A673 (cell line): ENCODE measurements around the gene HYCC2. TPM values are rescaled to one million over a fixed set of nuclear protein-coding genes. Genes with fewer than 3 reads are reported as not detected.

Experiments used
- BruUV-seq: library from RNA; stranded (reverse); fragments of 400-500 nt; replicated peaks from 2 replicates; lab custom pipeline; 2021; lab: Mats Ljungman, UMichigan
- CTCF ChIA-PET: fragments of 300-600 bp; sonication (Branson Sonifier 250); formaldehyde crosslinking; loops from one replicate; lab custom pipeline; 2022; ENCODE audit warnings: antibody characterized with exemption; lab: Charles Lee
- POLR2A ChIA-PET: fragments of 300-600 bp; sonication (Branson Sonifier 250); formaldehyde crosslinking; loops from one replicate; lab custom pipeline; 2022; ENCODE audit warnings: antibody characterized with exemption; ENCODE audit not compliant: low non-redundant PET; lab: Charles Lee
- DNase-seq: peaks from one replicate; pipeline ENCODE4 v3.0.0-alpha.2; 2015; ENCODE audit warnings: low spot score
- H3K27ac ChIP-seq: fragments of 200-600 bp; sonication (generic); 2 replicates; pipeline ENCODE4 v1.5.1; 2016; ENCODE audit warnings: mixed run types, low read depth, mild to moderate bottlenecking, mixed read lengths, antibody characterized with exemption, low read length; ENCODE audit not compliant: poor library complexity, severe bottlenecking
- H3K27me3 ChIP-seq: fragments of 200-600 bp; sonication (generic); replicated peaks from 2 replicates; pipeline ENCODE4 v1.6.1; 2017; ENCODE audit warnings: mixed run types, low read depth, mild to moderate bottlenecking, mixed read lengths, antibody characterized with exemption, low read length; ENCODE audit not compliant: insufficient read depth, poor library complexity
- H3K36me3 ChIP-seq: fragments of 200-600 bp; sonication (generic); 2 replicates; pipeline ENCODE4 v1.6.1; 2016; ENCODE audit warnings: mixed run types, mild to moderate bottlenecking, mixed read lengths, antibody characterized with exemption, low read length; ENCODE audit not compliant: insufficient read depth, poor library complexity, severe bottlenecking
- H3K4me1 ChIP-seq: fragments of 200-600 bp; sonication (generic); 2 replicates; pipeline ENCODE4 v1.6.1; 2017; ENCODE audit warnings: mixed run types, mild to moderate bottlenecking, mixed read lengths, antibody characterized with exemption, low read length; ENCODE audit not compliant: insufficient read depth, poor library complexity, severe bottlenecking
- H3K4me3 ChIP-seq: fragments of 200-600 bp; sonication (generic); 2 replicates; pipeline ENCODE4 v1.5.1; 2016; ENCODE audit warnings: low read depth, mixed run types, mild to moderate bottlenecking, mixed read lengths, low read length; ENCODE audit not compliant: poor library complexity, severe bottlenecking
- H3K9me3 ChIP-seq: fragments of 200-600 bp; sonication (generic); 2 replicates; pipeline ENCODE4 v1.6.1; 2016; ENCODE audit warnings: mixed run types, low read depth, mild to moderate bottlenecking, mixed read lengths, antibody characterized with exemption, low read length; ENCODE audit not compliant: poor library complexity, severe bottlenecking
- CTCF ChIP-seq: fragments of 300-800, 200-600 bp; sonication (generic); conservative IDR thresholded peaks from 2 replicates; pipeline ENCODE4 v1.5.1; 2017; ENCODE audit warnings: low read depth, mild to moderate bottlenecking, antibody characterized with exemption, low read length, moderate library complexity, mixed read lengths
- EZH2 ChIP-seq: fragments of 200-600 bp; sonication (generic); IDR thresholded peaks from 2 replicates; pipeline ENCODE4 v1.6.1; 2017; ENCODE audit warnings: borderline replicate concordance, low read depth, mild to moderate bottlenecking, mixed read lengths, antibody characterized with exemption, low read length; ENCODE audit not compliant: poor library complexity, severe bottlenecking
- intact Hi-C: fragments of 100-400 bp; cut with micrococcal nuclease; formaldehyde crosslinking; loops from one replicate; pipeline ENCODE4 v1.10.0; 2022; ENCODE audit not compliant: unreplicated experiment
- total RNA-seq: library from RNA; stranded (reverse); gene quantifications from 2 replicates; pipeline ENCODE4 v1.2.3, GENCODE V29; 2021

Gene HYCC2
- total RNA-seq, 1 experiment from 2014 or later: 18.4 TPM

- Histone ChIP-seq H3K9me3 (no peaks in the 10 kb centered on the region), H3K36me3 (no peaks in the 10 kb centered on the region), H3K4me3 (no peak overlapping the region), H3K27ac (no peak overlapping the region), H3K4me1 (no peaks in the 10 kb centered on the region), H3K27me3 (no peaks in the 10 kb centered on the region)
- TF ChIP-seq CTCF (no peak), EZH2 (no peak)
- intact Hi-C loops: no loop called here
- ChIA-PET POLR2A (no interaction called here), CTCF (no interaction called here)
- BruUV-seq: no TSS peak
- DNase-seq: no peak
Measured at GRCh38 chr2:201108341-201108740, 36.9 kb upstream of the HYCC2 start.

GRCh38 chr2:201107624-201108023, 36.2 kb upstream of the HYCC2 start:
- H3K9me3 ChIP-seq: no peaks in the 10 kb centered on the region
- DNase-seq: no peak
- ChIA-PET POLR2A (no interaction called here), CTCF (no interaction called here)
- TF ChIP-seq EZH2: no peak
- TF ChIP-seq CTCF: no peak
- H3K27me3 ChIP-seq: no peaks in the 10 kb centered on the region
- H3K4me3 ChIP-seq: no peak overlapping the region
- no TSS peak for BruUV-seq
- no peaks in the 10 kb centered on the region for H3K4me1 ChIP-seq
- no peak overlapping the region for H3K27ac ChIP-seq
- intact Hi-C loops: no loop called here
- no peaks in the 10 kb centered on the region for H3K36me3 ChIP-seq

GRCh38 chr2:201105759-201106158, 34.3 kb upstream of the HYCC2 start:
- no peak overlapping the region for H3K27ac ChIP-seq
- ChIA-PET POLR2A (no interaction called here), CTCF (no interaction called here)
- no peak for DNase-seq
- no peak for TF ChIP-seq EZH2
- no peaks in the 10 kb centered on the region for H3K36me3 ChIP-seq
- H3K27me3 ChIP-seq: no peaks in the 10 kb centered on the region
- intact Hi-C loops: no loop called here
- no TSS peak for BruUV-seq
- no peak overlapping the region for H3K4me3 ChIP-seq
- no peaks in the 10 kb centered on the region for H3K9me3 ChIP-seq
- no peaks in the 10 kb centered on the region for H3K4me1 ChIP-seq

GRCh38 chr2:201100497-201100896, 29.0 kb upstream of the HYCC2 start:
- no TSS peak for BruUV-seq
- Histone ChIP-seq H3K36me3 (no peaks in the 10 kb centered on the region), H3K27ac (no peak overlapping the region), H3K9me3 (no peaks in the 10 kb centered on the region), H3K4me3 (no peak overlapping the region), H3K27me3 (no peaks in the 10 kb centered on the region), H3K4me1 (no peaks in the 10 kb centered on the region)
- TF ChIP-seq CTCF (no peak), EZH2 (no peak)
- ChIA-PET CTCF (interaction anchor here (0.6 kb wide), 1 partner anchor 17 kb away, joined by 3 read pairs; no protein-coding TSS in a partner anchor), POLR2A (no interaction called here)
- intact Hi-C loops: no loop called here
- no peak for DNase-seq
